Measurements from ENCODE around the gene PDRG1.
A peak's percentile ranks its signal among the peaks of the same experiment; 100 is the strongest.

Gene PDRG1

GRCh38 chr20:31951530-31952453 is at the start of gene PDRG1:
Gene PDRG1 (minus strand): TSS chr20:31952046. CDS start chr20:31951961, 85 bp downstream.
- DNase-seq (ENCODE audit: low spot score): peak; percentile 86

DNA sequence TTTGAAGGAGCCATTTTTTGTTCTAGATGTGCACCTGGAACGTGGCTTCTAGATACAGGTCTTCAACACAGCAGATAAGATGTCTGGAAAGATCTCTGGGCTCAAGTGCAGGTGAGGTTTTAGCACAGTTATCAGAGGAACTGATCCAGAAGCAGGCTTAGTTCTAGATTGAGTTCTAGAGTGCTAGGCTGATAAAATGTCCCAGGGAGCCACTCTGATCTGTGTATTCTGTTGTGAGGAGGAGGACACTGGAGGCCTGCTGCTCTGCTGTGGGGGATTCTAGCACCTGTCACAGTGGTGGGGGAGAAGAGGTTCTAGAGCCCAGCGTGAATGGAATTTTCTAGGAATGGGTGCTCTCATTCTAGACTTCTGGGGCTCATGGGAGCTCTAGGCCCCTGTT is 46.4 kb upstream of the PDRG1 start:
- DNase-seq (ENCODE audit: low spot score): peak; percentile 15

DNA sequence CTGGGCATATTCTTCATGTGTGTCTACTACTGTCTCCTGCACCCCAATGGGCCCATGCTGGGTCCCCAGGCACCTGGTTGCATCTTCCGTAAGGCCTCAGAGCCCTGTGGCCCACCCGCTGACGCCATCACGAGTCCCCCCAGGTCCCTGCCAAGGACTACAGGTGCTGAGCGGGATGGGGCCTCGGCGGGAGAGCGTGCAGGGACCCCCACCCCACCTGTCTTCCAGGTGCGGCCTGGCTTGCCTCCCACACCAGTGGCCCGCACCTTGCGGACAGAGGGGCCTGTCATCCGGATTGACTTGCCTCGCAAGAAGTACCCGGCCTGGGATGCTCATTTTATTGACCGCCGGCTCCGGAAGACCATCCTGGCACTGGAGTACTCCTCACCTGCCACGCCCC is 45.1 kb upstream of the PDRG1 start:
- DNase-seq (ENCODE audit: low spot score): no peak

DNA sequence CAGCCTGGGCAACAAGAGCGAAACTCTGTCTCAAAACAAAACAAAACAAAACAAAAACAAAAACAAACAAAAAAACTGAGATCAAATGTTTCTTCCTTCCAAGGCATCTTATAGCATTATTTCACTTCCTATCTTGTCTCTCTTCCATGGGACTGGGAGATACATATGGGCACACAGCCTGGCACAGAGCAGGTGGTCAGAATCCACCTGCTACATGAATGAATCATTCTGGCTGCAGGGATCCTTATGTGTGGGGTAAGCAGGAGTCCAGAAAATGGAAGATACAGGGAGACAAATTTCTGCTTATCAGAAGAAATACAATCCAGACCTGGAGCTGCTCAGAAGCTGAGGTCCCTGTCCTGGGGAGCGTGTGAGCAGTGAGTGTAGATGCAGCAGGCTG is 40.2 kb upstream of the PDRG1 start:
- DNase-seq (ENCODE audit: low spot score): no peak

DNA sequence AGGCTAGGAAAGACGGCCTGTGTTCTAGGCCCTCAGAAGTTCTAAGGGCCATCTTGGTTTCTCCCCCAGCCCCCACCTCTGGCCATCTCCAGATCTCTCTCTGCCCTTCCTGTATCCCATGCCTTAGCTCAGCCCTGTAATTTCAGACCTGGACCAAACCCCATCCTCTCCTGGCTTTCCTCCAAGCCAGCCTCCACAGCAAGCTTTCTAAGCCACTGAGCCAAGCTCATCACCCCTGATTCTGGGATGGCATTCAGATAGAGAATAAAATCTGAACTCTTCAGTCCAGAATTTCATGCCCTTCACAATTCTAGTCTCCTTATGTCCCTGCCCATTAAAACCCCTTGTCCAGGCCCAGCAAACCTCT is 39.5 kb upstream of the PDRG1 start:
- peak; percentile 12 for DNase-seq (ENCODE audit: low spot score)

DNA sequence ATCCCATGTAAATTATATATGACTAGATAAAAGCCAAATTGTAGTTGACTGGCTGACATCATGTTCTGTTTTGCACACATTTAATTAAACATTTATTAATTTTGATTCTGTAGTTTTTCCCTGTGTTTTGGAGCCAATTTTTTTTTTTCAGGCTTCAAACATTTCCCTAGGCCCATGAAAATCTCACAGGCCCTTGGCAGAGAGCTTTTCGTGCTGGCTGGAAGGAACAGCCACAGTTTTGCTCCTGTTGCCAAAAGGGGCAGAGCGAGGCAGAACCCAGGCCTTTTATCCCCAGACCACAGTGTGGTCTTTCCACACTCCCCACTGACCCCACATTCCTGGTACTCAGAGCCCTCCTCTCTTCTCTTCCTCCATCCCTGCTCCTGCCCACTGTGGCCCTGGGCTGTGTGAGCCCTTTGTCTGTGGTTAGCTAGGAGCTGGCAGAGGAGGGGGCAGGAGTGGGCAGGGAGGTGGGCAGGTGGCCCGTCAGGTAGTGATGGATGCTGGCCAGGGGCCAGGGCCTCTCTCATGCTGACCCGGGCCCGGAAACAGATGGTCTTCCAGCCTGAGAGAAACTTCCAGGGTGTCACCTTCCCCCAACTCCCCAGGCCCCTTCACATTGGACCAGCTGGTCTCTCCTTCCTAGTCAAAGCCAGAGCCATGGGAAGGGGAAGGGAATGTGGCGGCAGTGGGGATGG is 38.9 kb upstream of the PDRG1 start:
- DNase-seq (ENCODE audit: low spot score): no peak

DNA sequence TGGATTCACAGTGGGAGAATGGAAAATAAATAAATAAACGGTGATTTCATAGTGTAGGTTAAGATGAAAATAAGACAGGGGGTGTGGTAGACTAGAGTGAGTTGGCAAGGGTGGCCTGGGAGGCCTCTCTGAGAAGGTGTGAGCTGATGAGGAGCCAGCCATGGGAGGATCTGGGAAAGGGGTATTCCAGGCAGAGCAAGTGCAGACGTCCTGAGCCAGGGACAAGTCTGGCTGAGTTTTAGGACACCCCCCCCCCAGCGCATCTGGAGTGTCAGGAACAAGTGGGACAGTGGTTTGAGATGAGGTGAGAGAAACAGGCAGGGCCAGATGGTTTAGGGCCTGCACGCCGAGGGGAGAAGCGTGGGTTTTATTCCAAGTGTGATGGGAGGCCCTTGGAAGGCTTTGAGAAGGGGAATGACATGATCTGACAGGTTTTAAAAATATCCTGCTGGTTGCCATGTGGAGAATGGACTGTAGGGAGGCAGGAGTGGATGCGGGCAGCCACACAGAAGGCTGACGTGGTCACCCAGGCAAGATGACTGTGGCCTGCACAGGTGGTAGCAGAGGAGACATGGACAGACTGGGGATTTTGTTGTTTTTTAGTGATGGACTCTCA is 37.3 kb upstream of the PDRG1 start:
- DNase-seq (ENCODE audit: low spot score): no peak

GRCh38 chr20:31988430-31989015 is 36.7 kb upstream of the PDRG1 start:
- no peak for DNase-seq (ENCODE audit: low spot score)

DNA sequence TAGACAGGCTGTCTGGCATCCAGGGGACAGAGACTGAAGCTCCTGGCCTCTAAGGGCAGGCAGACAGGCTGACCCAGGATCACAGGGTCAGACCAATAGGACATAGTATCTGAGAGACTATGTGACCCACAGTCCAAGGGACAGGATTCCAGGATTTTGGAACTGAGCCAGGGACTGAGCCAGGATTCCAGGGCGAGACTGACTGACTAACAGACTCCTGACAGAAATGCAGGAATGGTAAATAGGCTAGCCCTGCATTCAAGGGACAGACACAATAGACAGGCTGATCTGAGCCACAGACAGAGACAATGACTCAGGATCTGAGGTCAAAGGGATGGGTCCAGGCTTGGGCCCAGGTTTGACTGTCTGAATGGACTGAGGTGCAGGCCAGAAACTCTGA is 35.9 kb upstream of the PDRG1 start:
- DNase-seq (ENCODE audit: low spot score): no peak

- peak; percentile 29 for DNase-seq (ENCODE audit: low spot score)
These were observed 33.2 kb upstream of the PDRG1 start for GRCh38 chr20:31984981-31985471.

- DNase-seq (ENCODE audit: low spot score): no peak
These were observed 29.9 kb upstream of the PDRG1 start for GRCh38 chr20:31981784-31982183.

DNA sequence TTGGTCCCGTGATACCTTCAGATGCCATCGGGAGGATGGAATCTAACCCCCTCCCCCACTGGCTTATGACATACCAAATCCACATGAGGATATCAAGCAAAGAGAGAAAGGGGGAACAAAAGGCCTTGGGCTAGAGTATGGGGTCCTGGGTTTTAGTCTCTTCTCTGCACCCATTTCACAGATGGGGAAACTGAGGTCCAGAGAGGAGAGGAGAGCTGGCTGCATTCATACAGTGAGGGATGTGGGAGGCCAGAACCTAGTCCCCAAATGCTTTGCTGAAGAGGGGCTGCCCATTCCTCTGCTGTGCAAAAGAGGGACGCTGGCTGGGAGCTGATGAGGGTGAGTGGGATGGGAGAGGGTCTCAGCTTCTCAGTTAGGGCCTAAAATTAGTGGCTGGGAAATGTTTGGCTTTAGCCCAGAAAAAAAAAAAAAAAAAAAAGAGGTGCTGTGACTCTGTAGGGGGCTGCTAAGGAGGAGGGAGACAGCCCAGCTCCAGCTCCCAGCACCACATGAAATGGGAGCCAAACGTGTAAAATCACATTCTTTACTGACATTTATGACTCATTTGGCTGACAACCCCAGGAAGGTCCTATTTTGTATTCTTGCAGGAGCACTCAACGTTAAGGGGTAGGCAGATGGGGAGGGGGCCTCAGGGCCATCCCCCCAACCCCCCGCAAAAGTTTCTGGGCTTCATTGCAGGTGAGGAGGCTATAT is 28.0 kb upstream of the PDRG1 start:
- DNase-seq (ENCODE audit: low spot score): no peak

DNA sequence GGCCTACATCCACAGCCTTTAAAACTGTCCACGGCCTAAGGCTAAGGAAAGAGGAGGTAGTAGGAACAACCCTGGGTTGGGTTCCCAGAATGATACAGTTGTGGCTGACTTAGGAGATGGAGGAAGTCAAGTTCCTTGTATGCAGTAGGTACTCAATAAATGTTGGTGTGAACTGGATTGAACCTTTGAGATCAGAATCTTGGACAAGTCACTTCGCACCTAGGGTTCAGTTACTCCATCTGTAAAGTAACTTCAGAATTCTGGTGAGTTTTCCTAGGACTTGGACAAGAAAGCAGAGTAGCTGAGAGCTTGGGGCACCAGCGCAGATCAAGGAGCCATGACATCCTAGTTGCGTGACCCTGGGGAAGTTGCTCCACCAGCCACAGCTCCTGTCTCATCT is 25.2 kb upstream of the PDRG1 start:
- DNase-seq (ENCODE audit: low spot score): no peak

DNA sequence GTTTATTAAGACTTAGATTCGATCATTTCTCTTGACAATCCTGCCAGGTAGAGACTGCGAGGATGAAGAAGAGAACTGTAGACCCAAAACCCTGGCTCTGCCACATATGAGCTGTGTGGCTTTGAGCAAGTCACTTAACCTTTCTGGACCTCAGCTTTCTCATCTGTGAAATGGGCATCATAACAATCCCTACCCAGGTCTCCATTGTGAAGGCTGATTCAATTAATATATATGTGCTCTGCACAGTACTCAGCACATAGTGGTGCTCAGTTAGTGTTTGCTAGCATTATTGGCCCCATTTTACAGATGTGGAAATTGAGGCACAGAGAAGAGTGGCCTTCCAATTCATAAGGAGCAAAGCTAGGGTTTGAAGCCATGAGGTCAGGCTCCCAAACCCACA is 24.0 kb upstream of the PDRG1 start:
- DNase-seq (ENCODE audit: low spot score): no peak

GRCh38 chr20:31974951-31975487 is 23.2 kb upstream of the PDRG1 start:
- DNase-seq (ENCODE audit: low spot score): no peak

DNA sequence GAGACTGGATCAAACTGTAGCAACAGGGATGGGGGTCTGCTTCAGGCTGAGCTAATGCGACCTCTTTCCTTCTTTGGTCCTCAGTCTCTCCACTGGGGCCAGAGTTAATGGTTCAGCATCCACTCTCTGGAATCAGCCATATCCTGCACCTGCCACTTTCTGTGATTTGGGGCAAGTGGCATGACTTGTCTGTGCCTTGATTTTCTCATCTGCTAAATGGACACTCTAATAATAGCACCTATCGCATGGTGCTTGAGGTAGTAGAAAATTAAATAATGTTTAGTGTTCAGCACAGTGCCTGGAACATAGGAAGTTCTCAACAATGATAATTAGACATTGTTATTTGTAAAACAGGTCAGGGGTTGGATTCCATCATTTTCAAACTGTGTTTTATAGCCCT is 22.4 kb upstream of the PDRG1 start:
- no peak for DNase-seq (ENCODE audit: low spot score)

GRCh38 chr20:31972471-31973021 is 20.7 kb upstream of the PDRG1 start:
- DNase-seq (ENCODE audit: low spot score): no peak

- DNase-seq (ENCODE audit: low spot score): no peak
These were observed 18.1 kb upstream of the PDRG1 start for GRCh38 chr20:31969991-31970390.

- peak; percentile 56 for DNase-seq (ENCODE audit: low spot score)
These were observed 16.7 kb upstream of the PDRG1 start for GRCh38 chr20:31968291-31969126.

DNA sequence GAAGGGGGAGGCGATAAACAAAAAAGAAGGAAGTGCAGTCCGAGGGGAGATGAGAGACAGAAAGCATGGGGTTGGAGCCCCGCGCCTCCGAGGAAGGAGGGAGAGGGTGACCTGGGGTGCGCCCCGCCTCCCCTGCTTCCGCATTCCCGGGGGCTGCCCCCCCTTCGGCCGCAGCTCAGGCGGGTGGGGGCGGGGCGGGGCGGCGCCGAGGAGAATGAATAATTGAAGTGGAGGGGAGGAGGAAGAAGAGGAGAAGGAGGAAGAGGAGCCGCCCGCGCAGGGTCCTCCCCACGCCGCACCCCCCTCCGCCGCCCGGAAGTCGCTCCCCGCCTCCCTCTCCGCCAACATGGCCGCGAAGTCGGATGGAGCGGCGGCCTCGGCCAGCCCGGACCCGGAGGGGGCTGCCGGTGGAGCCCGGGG is 16.0 kb upstream of the PDRG1 start, which contains the start of gene XKR7:
XKR7 (plus strand) TSS at position 322 of the 420 bp plus-strand sequence; CDS start at position 347, 25 bp downstream.
- DNase-seq (ENCODE audit: low spot score): no peak

Measured in Ammon's horn (tissue), 1 donor.